H54 (cell line): ENCODE measurements around the gene ARID1B.

Source experiments
- DNase-seq: peaks from one replicate; pipeline ENCODE4 v3.0.0; 2011; ENCODE audit warnings: low spot score, mixed read lengths; ENCODE audit not compliant: insufficient read length
- FAIRE-seq: peaks from 3 replicates; lab custom pipeline; 2011; peaks lifted over from hg19 to GRCh38; lab: Jason Lieb, UNC
- POLR2A ChIP-seq: IDR thresholded peaks from 2 replicates; pipeline ENCODE4 v1.6.1; 2011; ENCODE audit warnings: low read depth, mild to moderate bottlenecking, low read length

Gene ARID1B

DNA sequence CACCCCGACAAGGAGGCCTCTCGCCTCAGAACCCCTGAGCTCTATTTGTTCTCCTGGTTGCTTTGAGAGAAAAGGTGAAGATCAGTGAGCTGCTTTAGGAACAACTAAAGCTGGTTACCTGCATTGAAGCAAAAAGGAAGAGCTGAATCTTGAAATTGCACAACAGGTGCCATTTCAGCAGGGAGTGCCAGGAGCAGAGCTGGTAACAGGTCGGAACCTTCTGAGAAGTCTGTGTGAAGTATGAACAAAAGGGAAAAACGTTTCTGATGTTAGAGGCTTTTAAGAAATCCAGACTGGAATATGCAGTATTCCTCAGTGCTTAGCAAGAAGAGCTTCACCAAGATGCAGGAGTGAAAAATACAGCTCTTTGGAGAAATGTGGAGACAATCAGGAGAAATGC is 382.2 kb downstream of the ARID1B start:
- TF ChIP-seq POLR2A: no peak
- DNase-seq (no peak), FAIRE-seq (no peak)

DNA sequence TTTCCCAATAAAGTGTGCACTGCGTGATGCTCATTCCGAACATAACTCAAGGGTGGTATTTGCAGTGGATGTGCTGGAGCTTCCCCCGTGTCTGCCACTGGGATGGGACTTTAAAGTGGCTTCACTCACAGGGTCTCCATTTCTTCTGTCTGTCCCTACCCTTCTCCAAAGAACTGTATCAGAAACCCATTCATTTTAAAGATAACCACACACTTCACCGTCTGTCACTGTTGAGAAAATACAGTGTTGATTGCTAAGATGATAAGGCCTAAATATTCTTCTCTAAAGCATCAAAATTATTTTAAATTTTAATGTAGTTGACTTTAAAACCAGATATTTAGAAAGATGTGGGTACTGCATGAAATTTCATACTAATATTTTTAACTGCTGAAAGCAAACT is 384.7 kb downstream of the ARID1B start:
- no peak for TF ChIP-seq POLR2A
- no peak for DNase-seq
- no peak for FAIRE-seq

- FAIRE-seq: no peak
- no peak for TF ChIP-seq POLR2A
- no peak for DNase-seq
These were observed 385.7 kb downstream of the ARID1B start for GRCh38 chr6:157162766-157163433.

- FAIRE-seq: no peak
- no peak for DNase-seq
- TF ChIP-seq POLR2A: no peak
These were observed 386.4 kb downstream of the ARID1B start for GRCh38 chr6:157163434-157164159.

DNA sequence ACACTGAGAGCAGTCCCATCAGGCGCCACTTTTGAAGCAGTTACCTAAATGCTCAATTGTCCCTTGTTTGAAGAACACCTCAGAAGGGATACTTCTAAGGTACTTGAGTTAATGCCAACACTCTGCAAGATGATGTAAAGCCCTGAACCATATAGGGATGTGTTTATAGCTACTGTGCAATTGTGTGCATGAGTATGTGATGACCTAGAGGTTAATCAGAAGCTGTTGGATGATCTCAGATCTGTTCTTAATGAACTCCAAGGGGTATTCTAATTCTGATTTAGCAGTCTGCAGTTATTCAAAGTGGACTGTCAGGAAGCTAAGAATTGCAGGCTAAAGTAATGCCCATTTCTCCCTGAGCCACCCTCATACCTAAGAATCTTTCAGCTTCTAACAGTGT is 387.8 kb downstream of the ARID1B start:
- no peak for DNase-seq
- no peak for FAIRE-seq
- TF ChIP-seq POLR2A: no peak

DNA sequence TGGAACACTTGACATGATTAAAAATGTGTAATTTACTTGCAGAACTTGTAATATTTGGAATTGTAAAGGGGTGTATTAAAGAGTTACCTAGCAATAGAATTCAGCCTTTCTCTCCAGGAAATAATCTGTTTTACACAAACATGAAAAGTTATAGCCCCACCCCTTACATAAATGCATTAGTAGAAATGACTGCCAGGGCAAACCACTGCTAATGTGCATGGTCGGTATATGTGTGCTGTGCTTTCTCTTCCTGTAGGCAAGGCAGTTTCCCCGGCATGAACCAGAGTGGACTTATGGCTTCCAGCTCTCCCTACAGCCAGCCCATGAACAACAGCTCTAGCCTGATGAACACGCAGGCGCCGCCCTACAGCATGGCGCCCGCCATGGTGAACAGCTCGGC is 389.6 kb downstream of the ARID1B start:
- DNase-seq (no peak), FAIRE-seq (no peak)
- TF ChIP-seq POLR2A: no peak

- TF ChIP-seq POLR2A: no peak
- DNase-seq (no peak), FAIRE-seq (no peak)
These were observed 390.7 kb downstream of the ARID1B start for GRCh38 chr6:157167837-157168236.

GRCh38 chr6:157168471-157168870 is 391.3 kb downstream of the ARID1B start:
- no peak for DNase-seq
- TF ChIP-seq POLR2A: no peak
- FAIRE-seq: no peak

- no peak for DNase-seq
- no peak for TF ChIP-seq POLR2A
- no peak for FAIRE-seq
These were observed 392.0 kb downstream of the ARID1B start for GRCh38 chr6:157169226-157169625.

- DNase-seq (no peak), FAIRE-seq (no peak)
- no peak for TF ChIP-seq POLR2A
These were observed 392.5 kb downstream of the ARID1B start for GRCh38 chr6:157169656-157170055.

GRCh38 chr6:157170535-157170934 is 393.4 kb downstream of the ARID1B start:
- DNase-seq (no peak), FAIRE-seq (no peak)
- TF ChIP-seq POLR2A: no peak

DNA sequence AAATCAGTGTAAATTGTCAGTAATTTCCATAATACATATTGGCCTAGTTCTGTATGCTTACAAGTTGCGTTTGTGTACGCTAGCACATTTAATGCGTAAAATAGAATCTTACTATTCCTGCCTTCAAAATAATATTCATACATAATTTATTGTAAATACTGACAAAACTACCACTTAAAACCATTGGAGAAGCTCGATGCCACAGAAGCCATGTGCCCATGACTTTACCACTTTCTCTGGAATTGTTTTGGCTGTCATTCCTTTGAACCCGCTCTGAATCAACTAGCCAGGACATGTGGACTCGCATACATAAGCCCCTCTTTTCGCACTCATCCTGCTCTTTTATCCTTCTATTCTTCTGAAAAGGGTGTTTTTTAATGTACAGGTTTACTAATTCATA is 394.6 kb downstream of the ARID1B start:
- FAIRE-seq: no peak
- TF ChIP-seq POLR2A: no peak

DNA sequence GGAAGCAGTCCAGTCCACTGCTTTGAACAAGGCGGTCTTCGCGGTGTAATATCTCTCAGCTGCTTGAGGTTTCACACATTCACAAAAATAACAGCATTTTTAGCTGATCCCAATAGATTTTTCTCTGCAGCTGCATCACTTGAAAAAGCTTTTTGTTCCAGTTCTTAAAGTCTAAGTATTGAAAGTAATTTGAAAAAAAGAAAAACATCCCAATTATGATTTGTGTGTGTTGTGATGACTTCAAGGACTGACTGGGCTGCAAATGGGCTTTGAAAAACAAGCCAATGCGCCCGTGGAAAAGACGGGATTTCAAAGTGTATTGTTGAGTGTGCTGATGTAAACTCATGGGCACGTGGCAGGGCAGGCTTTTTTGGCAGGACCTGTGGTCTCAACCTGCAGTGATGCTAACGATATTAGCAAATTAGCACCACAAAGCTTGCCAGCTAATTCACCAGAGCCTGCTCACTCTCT is 395.1 kb downstream of the ARID1B start:
- FAIRE-seq: no peak
- no peak for TF ChIP-seq POLR2A
- DNase-seq: no peak

More for the DNA sequence above, 394.6 kb downstream of the ARID1B start:
- no peak for DNase-seq

GRCh38 chr6:157172830-157173536 is 395.8 kb downstream of the ARID1B start:
- DNase-seq: no peak
- FAIRE-seq: no peak
- TF ChIP-seq POLR2A: no peak
